GM19023 (cell line): ENCODE data around the gene ZNF526.

Source experiments
- ATAC-seq: cut with Tn5 transposase; IDR thresholded peaks from one replicate; pipeline ENCODE4 v1.9.1; 2021; ENCODE audit warnings: mild to moderate bottlenecking, moderate library complexity; ENCODE audit not compliant: unreplicated experiment

Gene ZNF526

DNA sequence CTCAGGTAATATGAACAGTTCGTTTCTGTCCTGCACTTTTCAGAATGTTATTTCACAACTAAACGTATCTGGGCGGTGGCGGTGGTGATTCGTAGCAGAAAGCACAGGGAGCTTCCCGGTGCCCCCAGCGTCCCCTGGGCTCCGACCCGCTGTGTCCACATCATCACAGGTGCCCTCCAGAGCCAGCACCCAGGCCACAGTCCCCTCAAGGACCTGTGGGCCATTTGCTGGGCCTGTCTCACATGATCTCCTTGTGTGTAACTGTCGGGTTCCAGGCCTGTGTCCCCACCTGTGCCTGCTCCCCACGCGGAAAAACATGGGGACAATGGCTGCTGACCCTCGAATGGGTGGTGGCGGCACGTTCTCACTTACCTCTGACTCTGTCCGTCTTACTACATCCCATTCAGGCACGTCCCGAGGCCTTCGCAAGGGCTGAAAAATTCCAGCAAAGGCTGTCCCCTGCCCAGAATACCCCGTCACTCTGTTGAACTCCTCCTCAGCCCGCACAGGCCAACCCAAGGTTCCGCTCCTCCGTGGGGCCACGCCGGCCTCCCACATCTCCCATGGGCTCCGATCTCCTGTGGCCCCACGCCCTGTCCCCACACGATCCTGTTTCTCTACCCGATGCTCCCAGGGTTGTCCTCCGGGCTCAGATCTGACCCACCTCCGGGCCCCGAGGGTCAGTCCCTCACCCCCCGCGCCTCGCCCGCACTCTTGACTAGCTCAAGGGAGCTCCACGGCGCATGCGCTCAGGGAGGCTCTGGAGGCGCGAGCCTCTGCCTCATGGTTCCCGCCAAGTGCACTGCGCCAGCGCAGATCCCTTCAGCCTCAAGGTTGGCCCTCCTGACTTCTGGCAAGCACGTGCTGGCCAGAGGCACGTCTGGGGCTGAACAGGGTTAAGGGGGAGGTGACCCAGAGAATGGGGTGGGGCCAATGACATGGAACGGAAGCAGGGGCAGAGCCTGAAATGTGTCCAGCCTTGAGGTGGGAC is 23.8 kb upstream of the ZNF526 start:
- no peak for ATAC-seq

DNA sequence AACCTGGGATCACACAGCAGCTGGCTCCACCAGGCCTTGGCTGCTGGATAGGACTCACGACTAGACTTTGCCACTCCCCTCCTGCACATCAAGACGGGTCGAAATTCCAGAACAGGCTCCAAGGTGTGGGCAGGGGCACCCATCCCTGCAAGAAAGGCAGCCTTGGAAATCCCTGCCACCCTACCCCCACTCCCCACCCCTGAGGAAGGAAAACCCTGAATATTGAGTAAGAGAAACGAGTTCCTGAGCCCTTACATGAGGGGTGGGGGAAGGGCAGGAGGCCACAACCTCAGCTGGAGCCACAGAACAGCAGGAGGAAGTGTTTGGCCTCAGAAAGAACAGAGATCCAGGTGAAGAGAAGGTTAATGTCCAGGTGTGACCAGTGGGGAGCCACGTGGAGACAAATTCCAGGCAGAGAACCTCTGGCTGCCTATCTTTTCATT is 22.7 kb upstream of the ZNF526 start:
- no peak for ATAC-seq

DNA sequence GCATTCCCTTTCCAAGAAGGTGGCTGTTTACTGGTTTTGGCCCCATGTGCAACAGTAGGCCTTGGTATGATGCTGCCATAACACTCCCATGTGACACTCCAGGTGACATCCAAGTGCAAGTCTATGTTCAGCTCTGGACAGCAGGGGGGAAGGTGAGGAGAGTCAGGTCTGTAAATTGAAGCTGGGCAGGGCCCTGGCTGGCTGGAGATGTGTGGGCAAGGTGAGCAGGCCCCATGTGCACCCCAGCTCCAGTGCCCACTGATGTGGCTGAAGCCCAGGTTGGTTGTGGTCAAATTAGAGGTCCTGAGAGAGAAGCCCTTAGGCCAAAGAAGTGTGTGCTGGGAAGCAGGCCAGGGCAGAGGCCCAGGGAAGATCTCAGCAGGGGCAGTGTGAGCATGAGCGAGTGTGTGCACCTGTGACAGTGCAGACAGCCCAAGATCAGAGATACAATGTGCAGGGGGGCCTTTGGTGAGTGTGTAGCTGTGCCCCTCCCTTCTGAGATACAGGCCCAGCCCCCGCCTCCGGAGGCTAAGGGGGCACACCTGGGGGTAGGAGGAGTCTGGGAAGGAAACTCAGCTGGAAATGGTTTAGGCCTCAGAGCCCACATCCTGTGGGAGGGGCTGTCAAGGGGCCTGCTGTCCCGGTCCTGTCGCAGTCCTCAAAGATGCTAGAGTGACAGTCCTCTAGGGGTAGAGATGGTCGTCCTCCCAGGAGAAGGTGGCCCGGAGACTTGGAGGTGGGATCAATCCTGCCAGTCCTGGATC is 21.3 kb upstream of the ZNF526 start:
- ATAC-seq = peak; percentile 42

DNA sequence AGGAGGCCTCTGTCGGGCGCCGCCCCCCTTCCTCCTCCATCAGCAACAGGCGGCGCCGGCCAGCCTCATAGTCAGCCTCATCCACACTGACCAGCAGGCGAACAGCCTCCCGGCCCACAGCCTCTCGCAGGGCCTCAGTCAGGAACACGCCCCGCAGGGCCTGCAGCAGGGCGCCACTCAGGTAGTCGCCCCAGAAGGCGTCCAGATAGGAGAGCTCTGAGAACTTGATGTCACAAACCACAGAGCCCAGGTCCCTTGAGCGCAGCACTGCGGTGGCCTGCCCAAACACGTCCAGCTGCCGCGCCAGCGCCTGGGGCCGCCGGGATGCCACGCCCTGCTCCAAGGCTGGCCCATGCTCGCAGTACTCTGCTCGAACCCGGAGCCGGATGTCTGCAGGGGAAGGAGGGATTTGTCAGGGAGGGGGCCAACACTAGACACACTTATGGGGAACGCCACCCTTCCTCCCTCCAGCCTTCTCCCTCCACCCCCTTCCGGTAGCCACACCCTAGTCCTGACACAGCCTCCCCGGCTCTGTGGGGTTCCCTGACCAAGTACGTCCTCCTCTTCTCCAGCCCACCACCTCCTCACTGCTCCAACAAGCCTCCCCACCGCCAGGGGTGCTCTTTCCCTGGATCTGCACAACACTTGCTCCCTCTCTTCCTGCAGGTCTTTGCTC is 20.5 kb upstream of the ZNF526 start:
- ATAC-seq = peak; percentile 46

DNA sequence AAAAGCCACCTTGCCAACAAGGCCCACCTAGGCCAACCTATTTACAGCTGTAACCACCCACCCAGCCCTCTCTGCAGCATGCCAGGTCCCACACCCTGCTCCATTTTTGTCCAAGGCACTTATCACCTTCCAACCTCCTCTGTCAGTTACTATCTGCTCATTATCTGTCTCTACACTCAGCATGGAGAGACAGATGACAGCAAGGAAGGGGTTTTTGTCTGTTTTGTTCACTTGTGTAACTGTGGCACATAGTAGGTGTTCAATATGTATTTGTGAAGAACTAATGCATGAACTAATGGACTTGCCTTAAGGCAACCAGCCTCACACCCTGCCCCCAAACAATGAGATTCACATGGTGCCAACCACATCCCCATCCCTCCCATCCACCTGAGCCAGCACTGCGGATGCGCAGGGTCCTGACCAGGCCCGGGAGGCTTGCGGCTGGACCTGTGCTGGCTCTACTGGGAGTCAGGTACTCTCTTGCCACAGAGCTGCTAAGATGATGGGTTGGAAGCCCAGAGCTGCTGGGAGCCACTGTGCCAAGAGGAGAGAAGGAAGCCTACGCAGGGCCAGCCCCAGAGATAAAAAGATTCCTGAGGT is 19.9 kb upstream of the ZNF526 start:
- ATAC-seq = no peak

DNA sequence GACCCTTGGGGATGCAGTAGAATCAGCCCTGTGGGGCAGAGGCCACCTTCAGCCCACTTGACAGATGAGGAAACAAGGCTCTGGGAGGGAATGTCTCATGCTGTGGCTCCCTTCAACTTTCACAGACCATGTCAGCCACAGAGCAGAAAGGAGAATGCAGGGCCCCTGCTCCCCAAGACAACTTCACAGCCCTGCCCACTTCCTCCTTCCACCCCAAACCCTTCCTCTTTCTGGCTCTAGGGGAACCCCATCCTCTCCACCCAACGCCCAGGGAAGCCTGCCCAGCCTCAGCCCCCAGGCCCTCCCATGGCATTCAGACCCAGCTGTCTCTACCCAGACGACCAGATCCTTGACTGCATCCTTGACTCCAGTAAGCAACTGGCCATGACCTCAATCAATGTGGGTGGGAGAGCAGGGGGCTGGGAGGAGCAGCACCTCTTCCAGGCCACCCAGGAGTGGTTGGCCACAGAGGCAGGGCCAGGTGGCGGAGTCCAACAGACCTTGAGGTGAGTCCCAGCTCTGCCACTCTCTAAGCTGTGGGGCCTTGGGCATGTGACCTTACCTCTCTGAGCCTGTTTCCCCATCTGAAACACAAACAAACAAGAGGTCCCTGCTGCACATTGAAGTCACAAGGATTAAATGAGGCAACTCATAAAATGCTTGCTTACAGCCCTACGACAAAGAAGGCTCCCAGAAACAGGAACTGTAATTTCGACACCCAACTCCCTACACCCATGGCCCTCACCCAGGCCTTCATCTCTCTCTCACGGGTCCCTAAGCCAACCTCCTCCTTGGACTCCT is 18.4 kb upstream of the ZNF526 start:
- ATAC-seq = no peak

DNA sequence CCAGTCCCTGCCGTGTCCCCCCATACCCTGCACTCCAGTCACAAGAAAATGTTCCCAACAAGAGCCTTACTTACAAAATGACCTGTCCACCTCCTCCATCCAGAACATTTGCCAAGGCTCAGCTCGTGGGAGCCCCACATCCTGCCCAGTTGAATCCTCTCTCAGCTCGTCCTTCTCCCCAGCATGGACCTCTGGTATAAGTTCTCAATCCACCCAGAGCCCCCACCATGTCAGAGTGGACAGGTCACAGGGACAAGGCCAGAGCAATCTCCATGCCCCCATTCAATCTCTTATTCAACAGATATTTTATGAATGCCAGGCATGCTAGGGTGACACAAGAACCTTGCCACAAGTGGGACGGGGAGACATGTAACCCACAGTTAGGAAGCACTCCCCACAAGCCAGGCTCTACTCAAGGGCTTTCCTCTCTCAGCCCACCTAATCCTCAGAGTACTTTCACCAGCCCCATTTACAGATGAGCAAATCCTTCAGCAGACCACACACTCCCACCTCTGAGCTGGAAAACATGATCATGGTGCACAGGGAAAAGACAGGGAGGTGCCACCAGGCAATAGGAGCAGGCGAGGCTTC is 17.7 kb upstream of the ZNF526 start:
- no peak for ATAC-seq

DNA sequence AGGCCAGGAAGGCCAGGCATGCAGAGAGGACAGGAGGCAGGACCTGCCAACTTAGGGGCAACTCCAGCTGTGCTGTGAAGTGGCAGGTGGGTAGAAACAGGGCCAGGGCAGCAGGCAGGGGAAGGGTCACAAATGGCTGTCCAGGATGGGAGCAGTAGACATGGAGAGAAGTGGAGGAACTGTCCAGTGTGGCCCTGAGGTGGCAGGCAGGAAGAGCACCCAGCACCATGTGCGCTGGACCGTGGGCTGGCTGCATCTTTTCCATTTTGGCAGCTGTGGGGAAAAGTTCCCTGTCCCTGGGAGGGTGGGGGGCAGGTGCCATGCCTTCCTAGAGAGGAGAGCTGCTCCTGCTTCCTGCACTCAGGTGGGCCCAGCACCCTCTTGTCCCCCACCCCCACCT is 16.4 kb upstream of the ZNF526 start:
- ATAC-seq = no peak

DNA sequence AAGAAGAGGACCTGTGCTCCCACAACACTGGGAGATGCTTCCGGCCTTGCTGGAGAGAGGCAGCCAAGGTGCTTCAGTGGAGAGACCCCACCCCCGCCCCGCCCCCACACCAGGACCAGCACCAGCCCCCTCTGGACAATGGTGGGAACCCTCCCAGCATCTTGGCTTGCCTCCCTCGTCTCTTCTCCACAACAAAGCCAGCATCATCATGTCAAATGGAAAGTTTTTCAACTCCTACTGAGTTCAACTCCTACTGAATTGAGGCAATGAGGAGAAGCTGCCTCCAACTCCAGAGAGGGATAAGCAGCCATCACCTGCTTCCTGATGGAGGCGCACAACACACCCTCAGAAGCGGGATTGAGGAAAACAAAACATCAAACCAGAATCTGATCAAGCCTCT is 15.4 kb upstream of the ZNF526 start:
- no peak for ATAC-seq

DNA sequence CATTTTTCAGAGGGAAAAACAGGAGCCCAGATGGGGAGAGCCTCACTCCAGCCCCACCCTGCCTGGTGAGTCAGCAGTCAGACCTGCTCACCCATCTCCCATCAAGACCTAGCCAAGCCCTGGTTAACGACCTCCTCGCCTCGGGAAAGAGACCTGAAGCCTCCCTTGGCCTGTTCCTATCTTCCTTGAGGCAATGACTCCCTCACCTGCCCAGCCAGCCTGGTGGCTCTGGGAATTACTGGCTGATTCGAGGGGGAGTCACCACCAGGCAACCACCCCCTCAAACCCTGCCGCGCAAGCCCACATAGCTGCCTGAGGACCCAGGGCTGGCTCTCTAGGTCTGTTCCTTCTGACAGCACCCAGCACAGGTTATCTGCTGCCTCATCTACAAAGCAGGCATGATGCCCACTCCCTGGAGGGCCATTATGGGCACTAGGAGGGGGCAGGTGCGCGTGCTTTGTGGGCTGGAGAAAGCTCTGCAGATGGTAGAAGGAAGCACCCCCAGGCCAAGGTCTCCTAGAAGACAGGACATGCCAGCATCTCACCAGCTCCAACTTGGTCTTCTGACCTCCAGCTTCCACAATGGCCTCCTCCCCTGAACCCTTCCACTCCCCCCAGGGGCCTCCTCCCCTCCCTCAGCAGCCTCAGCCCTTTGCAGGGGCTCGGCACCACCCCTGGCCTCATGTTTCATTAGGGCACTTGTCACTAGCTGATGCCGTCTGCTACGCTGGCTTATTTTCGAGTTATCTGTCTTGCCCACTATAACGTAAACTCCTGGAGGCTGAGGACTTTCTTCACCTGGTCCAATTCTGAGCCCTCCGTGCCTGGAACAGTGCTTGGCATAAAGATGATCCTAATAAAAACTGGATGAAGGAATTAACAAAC is 13.0 kb upstream of the ZNF526 start:
- ATAC-seq = no peak

DNA sequence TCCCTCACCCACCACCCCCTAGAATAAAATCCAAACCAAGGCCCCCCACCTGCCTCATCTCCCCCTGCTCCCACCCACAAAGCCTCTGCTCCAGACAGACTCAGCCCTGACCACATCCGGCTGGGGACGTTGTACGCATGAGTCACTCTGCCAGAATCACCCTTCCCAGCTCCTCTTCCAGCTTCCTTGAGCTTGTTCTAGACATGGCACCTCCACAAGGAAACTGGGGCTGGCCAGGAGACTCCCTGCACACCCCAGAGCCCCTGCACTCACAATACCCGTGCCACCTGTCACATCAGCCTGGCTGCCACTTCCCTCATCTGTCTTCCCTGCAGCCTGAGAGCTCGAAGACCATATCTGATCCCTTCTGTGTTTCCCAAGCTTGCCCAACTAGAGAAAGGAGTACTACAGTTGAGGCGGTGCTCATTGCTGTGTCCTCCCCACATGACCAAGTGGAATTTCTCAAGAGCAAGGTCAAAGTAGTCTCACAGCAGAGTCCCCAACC is 12.3 kb upstream of the ZNF526 start:
- no peak for ATAC-seq

DNA sequence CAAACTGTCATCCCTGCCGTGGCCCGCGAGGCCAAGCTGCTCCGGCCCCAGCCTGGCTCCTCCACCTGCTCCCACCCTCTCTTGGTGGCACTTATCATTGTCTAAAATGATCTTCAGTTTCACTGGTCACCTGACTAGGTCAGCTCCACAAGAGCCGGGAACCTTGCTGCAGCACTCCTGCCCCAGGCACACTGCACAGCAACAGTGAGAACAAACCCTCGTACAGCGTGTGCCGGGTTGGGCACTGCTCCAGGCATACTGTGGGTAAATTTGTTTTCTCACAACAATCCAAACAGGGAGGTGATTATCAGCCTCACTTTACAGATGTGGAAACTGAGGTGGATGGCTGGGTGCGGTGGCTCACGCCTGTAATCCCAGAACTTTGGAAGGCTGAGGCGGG is 11.5 kb upstream of the ZNF526 start:
- ATAC-seq = no peak

DNA sequence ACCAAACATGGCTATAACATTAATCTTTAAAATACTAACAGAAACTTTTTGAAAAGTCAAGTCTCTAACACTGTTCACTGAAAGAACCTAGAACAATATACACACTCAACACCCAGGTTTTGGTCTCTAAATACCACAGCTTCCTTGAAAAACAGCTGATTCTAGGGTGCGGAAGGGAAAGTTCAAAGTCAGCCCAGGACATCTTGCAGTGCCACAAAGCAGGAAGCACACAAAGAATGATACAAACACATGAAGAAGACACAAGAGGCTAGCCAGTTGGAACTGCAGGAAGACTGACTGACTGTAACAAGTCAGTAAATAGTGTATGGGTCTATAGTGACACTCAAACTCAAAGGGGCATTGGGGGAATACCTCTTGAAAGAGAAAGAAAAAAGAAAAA is 7.2 kb upstream of the ZNF526 start:
- no peak for ATAC-seq

DNA sequence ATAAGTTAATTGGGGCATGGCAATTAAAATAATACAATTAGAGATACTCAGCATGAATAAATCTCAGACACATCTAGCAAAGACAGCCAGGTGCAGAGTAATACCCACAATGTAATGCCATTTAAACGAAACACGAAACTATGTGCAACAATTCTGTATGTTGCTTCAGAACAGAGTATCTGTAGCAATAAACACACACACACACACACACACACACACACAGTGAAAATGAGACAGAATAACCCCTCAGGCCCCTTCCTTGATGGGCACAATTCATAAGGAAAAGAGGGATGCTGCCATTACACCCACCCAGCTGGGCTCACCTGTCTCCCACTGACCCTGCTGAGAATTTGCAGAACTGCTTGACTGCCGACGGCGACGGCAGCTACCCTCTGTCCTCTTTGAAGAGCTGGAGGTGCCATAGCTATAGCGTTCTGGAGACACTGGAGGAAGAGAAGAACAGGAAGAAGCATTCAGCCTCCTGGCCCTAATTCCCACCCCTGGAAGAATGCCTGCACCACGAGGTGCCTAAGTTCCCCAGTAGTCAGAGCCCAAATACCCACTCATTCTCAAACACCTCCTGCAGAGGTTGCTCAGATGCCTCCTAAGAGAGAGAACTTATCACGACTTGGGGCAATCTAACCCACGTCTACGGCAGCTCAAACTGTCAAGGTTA is 5.2 kb upstream of the ZNF526 start:
- ATAC-seq = no peak

DNA sequence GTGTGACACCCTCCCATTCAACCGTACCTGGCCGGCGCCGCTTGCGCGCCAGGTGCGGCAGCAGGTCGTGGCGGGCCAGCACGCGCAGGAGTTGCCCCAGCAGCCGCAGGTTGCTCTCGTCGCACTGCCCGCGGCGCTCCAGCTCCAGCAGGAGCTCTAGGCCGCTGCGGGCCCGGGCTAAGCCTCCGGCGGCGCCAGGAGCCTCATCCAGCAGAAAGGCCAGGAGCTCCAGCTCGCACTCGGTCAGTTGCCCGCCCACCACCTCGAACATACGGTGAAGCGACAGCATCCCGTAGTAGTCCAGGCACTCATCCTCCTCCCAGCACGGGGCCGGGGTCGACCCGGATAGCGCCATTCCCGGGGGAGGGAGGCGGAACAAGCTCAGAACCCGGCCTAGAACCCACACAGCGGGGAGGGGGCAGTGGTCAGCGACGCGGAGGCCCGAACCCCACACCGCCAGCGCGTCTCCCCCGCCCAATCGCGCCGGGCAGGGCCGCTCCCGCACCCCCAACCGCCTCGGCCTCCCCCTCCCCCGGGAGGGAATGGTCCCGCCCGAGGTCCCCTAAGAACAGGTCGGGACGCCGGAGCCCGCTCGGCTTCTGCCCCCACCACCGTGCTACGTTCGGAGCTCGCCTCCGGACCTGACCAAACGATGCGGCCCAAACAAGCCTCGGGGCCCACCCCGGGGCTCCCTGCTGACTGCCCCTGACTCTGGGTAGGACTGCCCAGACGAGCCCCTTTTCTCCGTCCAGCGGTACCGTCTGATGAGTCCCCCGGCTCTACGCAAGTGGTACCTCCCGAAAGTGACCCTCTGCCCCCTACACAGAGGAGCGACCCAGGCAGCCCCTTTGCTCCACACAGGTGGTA is 3.2 kb upstream of the ZNF526 start:
- peak; percentile 2 for ATAC-seq

DNA sequence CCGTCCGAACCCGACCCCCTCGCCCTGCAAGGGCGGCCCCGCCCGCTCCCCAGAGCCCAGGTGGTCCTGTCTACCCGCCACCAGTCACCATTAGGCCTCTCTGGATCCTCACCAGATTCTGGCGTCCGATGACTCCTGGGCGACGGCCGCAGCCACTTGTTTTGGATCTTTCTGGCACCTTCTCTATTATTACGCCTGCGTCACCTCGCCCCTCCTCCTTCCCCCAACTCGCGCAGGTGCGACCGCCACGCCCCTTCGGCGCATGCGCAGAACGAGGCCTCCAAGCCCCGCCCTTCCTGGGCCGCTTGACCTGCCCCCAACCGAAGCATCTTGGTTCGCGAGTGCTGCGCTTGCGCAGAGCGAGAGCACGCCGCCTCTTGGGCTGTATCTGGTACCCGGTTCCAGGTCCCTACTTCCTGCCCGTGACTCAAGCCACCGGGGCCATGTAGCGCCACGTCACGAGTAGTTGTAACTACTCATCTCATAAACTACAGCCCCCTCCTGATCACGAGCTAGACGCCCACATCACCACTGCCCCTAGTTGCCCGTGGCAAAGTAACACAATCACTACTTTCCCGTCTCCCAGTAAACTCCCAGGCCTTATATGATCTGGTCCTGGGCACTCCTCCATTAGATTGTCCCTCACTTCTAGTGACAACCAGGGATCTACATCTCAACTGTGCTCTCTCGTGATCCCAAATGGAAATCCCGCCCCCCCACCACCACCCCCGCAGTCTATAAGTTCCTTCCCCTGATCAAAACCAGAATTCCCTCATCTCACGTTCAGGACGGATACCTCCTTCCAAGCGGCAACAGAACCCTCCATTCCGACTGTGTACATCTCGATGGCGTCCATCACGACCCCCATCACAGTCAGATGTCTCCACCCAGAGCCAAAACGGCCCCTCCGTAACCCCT is 2.3 kb upstream of the ZNF526 start, which contains the start of gene DEDD2:
TSS of gene DEDD2 (minus strand) at position 158 of the 918 bp plus-strand sequence. CDS start 670 bp downstream, outside the sequence.
- peak; percentile 69 for ATAC-seq
